H9 (cell line): ENCODE measurements around the gene MLLT6. TPM values are rescaled to one million over a fixed set of nuclear protein-coding genes. Genes with fewer than 3 reads are reported as not detected.

Source experiments
- DNase-seq: peaks from one replicate; pipeline ENCODE4 v3.0.0-alpha.2; 2017
- H2AFZ ChIP-seq: one replicate; pipeline ENCODE4 v1.6.1; 2013; ENCODE audit warnings: mild to moderate bottlenecking, low read length, control low read depth, moderate library complexity
- H2AK5ac ChIP-seq: 2 replicates; pipeline ENCODE4 v1.6.1; 2013; ENCODE audit warnings: low read length, control low read depth, mixed read lengths; ENCODE audit not compliant: insufficient read length
- H2BK120ac ChIP-seq: one replicate; pipeline ENCODE4 v1.6.1; 2013; ENCODE audit warnings: low read depth, mild to moderate bottlenecking, low read length, control low read depth, inconsistent platforms; ENCODE audit not compliant: poor library complexity, severe bottlenecking
- H2BK12ac ChIP-seq: 2 replicates; pipeline ENCODE4 v1.6.1; 2013; ENCODE audit warnings: low read length, control low read depth, mixed read lengths, low read depth; ENCODE audit not compliant: insufficient read length
- H2BK15ac ChIP-seq: 2 replicates; pipeline ENCODE4 v1.6.1; 2013; ENCODE audit warnings: low read depth, low read length, control low read depth
- H2BK20ac ChIP-seq: one replicate; pipeline ENCODE4 v1.6.1; 2013; ENCODE audit warnings: low read depth, mild to moderate bottlenecking, low read length, control low read depth, inconsistent platforms; ENCODE audit not compliant: poor library complexity, severe bottlenecking
- H2BK5ac ChIP-seq: 2 replicates; pipeline ENCODE4 v1.6.1; 2013; ENCODE audit warnings: low read length, control low read depth, mixed read lengths; ENCODE audit not compliant: insufficient read length
- H3K14ac ChIP-seq: 2 replicates; pipeline ENCODE4 v1.6.1; 2013; ENCODE audit warnings: low read length, control low read depth; ENCODE audit not compliant: insufficient read depth
- H3K18ac ChIP-seq: 2 replicates; pipeline ENCODE4 v1.6.1; 2013; ENCODE audit warnings: low read depth, mild to moderate bottlenecking, mixed read lengths, low read length, control low read depth; ENCODE audit not compliant: insufficient read length
- H3K23ac ChIP-seq: 2 replicates; pipeline ENCODE4 v1.6.1; 2013; ENCODE audit warnings: low read length, control low read depth, mixed read lengths, low read depth; ENCODE audit not compliant: insufficient read length
- H3K23me2 ChIP-seq: 2 replicates; pipeline ENCODE4 v1.6.1; 2013; ENCODE audit warnings: low read depth, mild to moderate bottlenecking, mixed read lengths, low read length, control low read depth; ENCODE audit not compliant: insufficient read length, poor library complexity, severe bottlenecking
- H3K27ac ChIP-seq: 2 replicates; pipeline ENCODE4 v1.5.1; 2013; ENCODE audit warnings: low read length, control low read depth, mixed read lengths, low read depth; ENCODE audit not compliant: insufficient read length
- H3K27me3 ChIP-seq: 2 replicates; pipeline ENCODE4 v1.6.1; 2013; ENCODE audit warnings: low read length, control low read depth, inconsistent platforms; ENCODE audit not compliant: insufficient read depth
- H3K4ac ChIP-seq: 2 replicates; pipeline ENCODE4 v1.6.1; 2013; ENCODE audit warnings: low read depth, mild to moderate bottlenecking, control low read depth, inconsistent platforms, low read length, moderate library complexity
- H3K4me1 ChIP-seq: 2 replicates; pipeline ENCODE4 v1.6.1; 2013; ENCODE audit warnings: low read length, control low read depth, inconsistent platforms; ENCODE audit not compliant: insufficient read depth
- H3K4me2 ChIP-seq: 2 replicates; pipeline ENCODE4 v1.6.1; 2013; ENCODE audit warnings: low read length, control low read depth, mixed read lengths; ENCODE audit not compliant: insufficient read length, insufficient read depth
- H3K56ac ChIP-seq: 2 replicates; pipeline ENCODE4 v1.6.1; 2013; ENCODE audit warnings: low read depth, mild to moderate bottlenecking, mixed read lengths, low read length, control low read depth; ENCODE audit not compliant: insufficient read length
- H3K79me1 ChIP-seq: 2 replicates; pipeline ENCODE4 v1.6.1; 2013; ENCODE audit warnings: low read depth, mild to moderate bottlenecking, moderate library complexity, low read length, control low read depth, inconsistent platforms; ENCODE audit not compliant: insufficient read depth, poor library complexity, severe bottlenecking
- H3K79me2 ChIP-seq: 2 replicates; pipeline ENCODE4 v1.6.1; 2013; ENCODE audit warnings: low read length, control low read depth, inconsistent platforms; ENCODE audit not compliant: insufficient read depth
- H3K9ac ChIP-seq: 2 replicates; pipeline ENCODE4 v1.6.1; 2013; ENCODE audit warnings: low read length, control low read depth, mixed read lengths; ENCODE audit not compliant: insufficient read length; ENCODE audit errors: extremely low read depth
- H3K9me3 ChIP-seq: one replicate; pipeline ENCODE4 v1.6.1; 2013; ENCODE audit warnings: low read depth, low read length, inconsistent platforms; ENCODE audit not compliant: control insufficient read depth
- H3T11ph ChIP-seq: one replicate; pipeline ENCODE4 v1.6.1; 2013; ENCODE audit warnings: mild to moderate bottlenecking, low read length, control low read depth, inconsistent platforms
- H4K20me1 ChIP-seq: one replicate; pipeline ENCODE4 v1.6.1; 2013; ENCODE audit not compliant: control insufficient read depth, insufficient read length, insufficient read depth
- H4K5ac ChIP-seq: 2 replicates; pipeline ENCODE4 v1.6.1; 2013; ENCODE audit warnings: low read depth, mild to moderate bottlenecking, mixed read lengths, low read length, control low read depth; ENCODE audit not compliant: insufficient read length
- H4K8ac ChIP-seq: replicated peaks from 2 replicates; pipeline ENCODE4 v1.6.1; 2013; ENCODE audit warnings: low read length, control low read depth, mixed read lengths, low read depth; ENCODE audit not compliant: insufficient read length
- H4K91ac ChIP-seq: 2 replicates; pipeline ENCODE4 v1.6.1; 2013; ENCODE audit warnings: low read depth, mild to moderate bottlenecking, moderate library complexity, mixed read lengths, low read length, control low read depth; ENCODE audit not compliant: insufficient read length
- H3K27ac Mint-ChIP-seq, 3 experiments: 2 replicates in 2 of 3; 3 replicates in 1 of 3; pipeline ENCODE4 v1.8.0; 2020 to 2021; ENCODE audit warnings: mixed read lengths in 3 of 3, mild to moderate bottlenecking in 1 of 3, moderate library complexity in 1 of 3
- H3K27me3 Mint-ChIP-seq: 2 replicates; pipeline ENCODE4 v1.8.0; 2021; ENCODE audit warnings: low read depth, mild to moderate bottlenecking, moderate library complexity, mixed read lengths
- H3K36me3 Mint-ChIP-seq, 3 experiments: 2 replicates in 2 of 3; 3 replicates in 1 of 3; pipeline ENCODE4 v1.8.0; 2020 to 2021; ENCODE audit warnings: low read depth in 3 of 3, mixed read lengths in 3 of 3; ENCODE audit not compliant: insufficient read depth in 1 of 3
- H3K4me1 Mint-ChIP-seq, 2 experiments: 2 replicates each; pipeline ENCODE4 v1.8.0; 2020; ENCODE audit warnings: mixed read lengths in 2 of 2
- H3K4me3 Mint-ChIP-seq, 2 experiments: 2 replicates in 1 of 2; 3 replicates in 1 of 2; pipeline ENCODE4 v1.8.0; 2020 to 2021; ENCODE audit warnings: mild to moderate bottlenecking in 2 of 2, mixed read lengths in 2 of 2, moderate library complexity in 1 of 2
- H3K9me3 Mint-ChIP-seq, 2 experiments: 2 replicates in 1 of 2; 3 replicates in 1 of 2; pipeline ENCODE4 v1.8.0; 2020; ENCODE audit warnings: mild to moderate bottlenecking in 2 of 2, mixed read lengths in 2 of 2, moderate library complexity in 1 of 2
- CTCF ChIP-seq: fragments of 200-600 bp; sonication (generic); conservative IDR thresholded peaks from 3 replicates; pipeline ENCODE4 v1.8.0; 2021; ENCODE audit warnings: antibody characterized with exemption, mild to moderate bottlenecking
- WGBS: extraction: QIAGEN DNeasy Blood & Tissue Kit; methylation state at CpG from one replicate; pipeline ENCODE4 v1.1.7; 2013; ENCODE audit warnings: missing lambda C conversion rate, low lambda C conversion rate, mixed read lengths; ENCODE audit not compliant: insufficient read length; ENCODE audit errors: extremely low coverage; 5-methylcytosine and 5-hydroxymethylcytosine counted together
- total RNA-seq: library from RNA; stranded (reverse); gene quantifications from 2 replicates; pipeline ENCODE4 v1.2.1, GENCODE V29; 2021

MLLT6 gene
- total RNA-seq, 1 experiment from 2014 or later: 26.4 TPM

- DNase-seq: no peak
- no peak overlapping the region for H3K27ac ChIP-seq
Observed at GRCh38 chr17:38672788-38673706, 32.0 kb upstream of the MLLT6 start.

More at GRCh38 chr17:38672788-38673706, 32.0 kb upstream of the MLLT6 start:
- Mint-ChIP-seq H3K27ac (no peak overlapping the region), H3K4me3 (peak overlapping the region; percentile 54 to 76), H3K9me3 (no peaks in the 10 kb centered on the region; a peak in 2 of 5 replicates), H3K27me3 (peaks cover 95% of the 10 kb centered on the region), H3K36me3 (no peaks in the 10 kb centered on the region; a peak in 1 of 7 replicates), H3K4me1 (peaks cover 30 to 46% of the 10 kb centered on the region in 2 experiments)
- no peaks in the 10 kb centered on the region for H3K9me3 ChIP-seq
- H2AK5ac ChIP-seq: no peak overlapping the region
- H3K4me2 ChIP-seq: peak overlapping the region; percentile 69
- no CpG with 5 or more reads among the region's 46 CpGs for WGBS
- H3K23ac ChIP-seq: no peak overlapping the region
- H3K4me1 ChIP-seq: no peaks in the 10 kb centered on the region; the same call in none of the 2 replicates
- no peak for TF ChIP-seq CTCF
- H3K18ac ChIP-seq: no peak overlapping the region
- H2AFZ ChIP-seq: no peak overlapping the region
- H3K23me2 ChIP-seq: peaks cover 29% of the 10 kb centered on the region
- H3K9ac ChIP-seq: no peak overlapping the region
- no peaks in the 10 kb centered on the region for H3K79me1 ChIP-seq
- H4K91ac ChIP-seq: no peak overlapping the region
- no peak overlapping the region for H3T11ph ChIP-seq
- H4K8ac ChIP-seq: no peak overlapping the region
- H3K14ac ChIP-seq: no peak overlapping the region
- no peak overlapping the region for H2BK12ac ChIP-seq
- H2BK120ac ChIP-seq: no peak overlapping the region
- H4K5ac ChIP-seq: no peak overlapping the region
- H4K20me1 ChIP-seq: no peaks in the 10 kb centered on the region
- peaks cover 73% of the 10 kb centered on the region for H3K27me3 ChIP-seq
- H3K56ac ChIP-seq: no peak overlapping the region
- H3K4ac ChIP-seq: no peak overlapping the region
- no peak overlapping the region for H2BK15ac ChIP-seq
- H2BK5ac ChIP-seq: no peak overlapping the region
- H3K79me2 ChIP-seq: no peaks in the 10 kb centered on the region
- no peak overlapping the region for H2BK20ac ChIP-seq
